H1 (cell line): ENCODE measurements around the gene RAB6D. TPM values are rescaled to one million over a fixed set of nuclear protein-coding genes. Genes with fewer than 3 reads are reported as not detected.

ENCODE experiments used
- CTCF ChIA-PET: fragments of 300-600 bp; sonication (Branson Sonifier 250); formaldehyde crosslinking; loops from one replicate; lab custom pipeline; 2021; ENCODE audit not compliant: partially characterized antibody; lab: Charles Lee
- POLR2A ChIA-PET: fragments of 300-600 bp; sonication (Branson Sonifier 250); formaldehyde crosslinking; loops from one replicate; lab custom pipeline; 2021; ENCODE audit warnings: inconsistent platforms; ENCODE audit not compliant: partially characterized antibody; lab: Charles Lee
- DNase-seq, 2 experiments: peaks; one replicate each; pipeline versions ENCODE4 v3.0.0 to v3.0.0-alpha.2; 2010 to 2022; ENCODE audit warnings: low spot score in 2 of 2, low read depth in 1 of 2, mixed read lengths in 1 of 2
- FAIRE-seq: peaks from 2 replicates; lab custom pipeline; 2011; peaks lifted over from hg19 to GRCh38; lab: Jason Lieb, UNC
- H2AFZ ChIP-seq: 2 replicates; pipeline ENCODE4 v1.8.1; 2012; ENCODE audit warnings: low read length, inconsistent platforms
- H2AK5ac ChIP-seq: 2 replicates; pipeline ENCODE4 v1.6.1; 2013; ENCODE audit warnings: low read depth, low read length
- H2BK120ac ChIP-seq: replicated peaks from 2 replicates; pipeline ENCODE3; 2013; ENCODE audit warnings: low read depth, low read length, inconsistent platforms
- H2BK12ac ChIP-seq: 2 replicates; pipeline ENCODE4 v1.6.1; 2013; ENCODE audit warnings: low read depth, low read length
- H2BK15ac ChIP-seq: 2 replicates; pipeline ENCODE4 v1.6.1; 2013; ENCODE audit warnings: low read length
- H2BK20ac ChIP-seq: 2 replicates; pipeline ENCODE4 v1.6.1; 2013; ENCODE audit warnings: low read length
- H2BK5ac ChIP-seq: 2 replicates; pipeline ENCODE4 v1.6.1; 2013; ENCODE audit warnings: low read depth, low read length
- H3K14ac ChIP-seq: 2 replicates; pipeline ENCODE4 v1.6.1; 2013; ENCODE audit warnings: inconsistent platforms; ENCODE audit not compliant: insufficient read length
- H3K18ac ChIP-seq: 2 replicates; pipeline ENCODE4 v1.6.1; 2013; ENCODE audit warnings: low read length; ENCODE audit errors: extremely low read depth
- H3K23ac ChIP-seq: 2 replicates; pipeline ENCODE4 v1.6.1; 2013; ENCODE audit warnings: inconsistent platforms; ENCODE audit not compliant: insufficient read length
- H3K23me2 ChIP-seq: 2 replicates; pipeline ENCODE4 v1.6.1; 2013; ENCODE audit warnings: low read depth, low read length
- H3K27ac ChIP-seq: 2 replicates; pipeline ENCODE4 v1.6.1; 2011; ENCODE audit warnings: low read depth, low read length, inconsistent platforms
- H3K27me3 ChIP-seq, 4 experiments: replicated peaks in 1 of 4; 1 replicate in 1 of 4; 2 replicates in 3 of 4; pipeline versions ENCODE4 v1.6.1 to v1.8.1; 2011 to 2013; ENCODE audit warnings: low read length in 3 of 4, mild to moderate bottlenecking in 3 of 4, inconsistent platforms in 2 of 4, mixed read lengths in 2 of 4, moderate library complexity in 1 of 4; ENCODE audit not compliant: control insufficient read depth in 3 of 4, insufficient read depth in 3 of 4; ENCODE audit errors: extremely low read depth in 1 of 4
- H3K36me3 ChIP-seq, 4 experiments: 2 replicates each; pipeline versions ENCODE4 v1.6.1 to v1.8.1; 2011 to 2013; ENCODE audit warnings: mild to moderate bottlenecking in 4 of 4, low read length in 3 of 4, moderate library complexity in 2 of 4, control low read depth in 1 of 4, inconsistent platforms in 1 of 4; ENCODE audit not compliant: insufficient read depth in 4 of 4, control insufficient read depth in 2 of 4
- H3K4ac ChIP-seq: replicated peaks from 2 replicates; pipeline ENCODE3; 2013; ENCODE audit warnings: low read length, low read depth, mixed read lengths, inconsistent platforms; ENCODE audit not compliant: insufficient read length
- H3K4me1 ChIP-seq, 4 experiments: replicated peaks in 1 of 4; 1 replicate in 1 of 4; 2 replicates in 3 of 4; pipeline versions ENCODE4 v1.6.1 to v1.8.1; 2011 to 2013; ENCODE audit warnings: low read length in 3 of 4, inconsistent platforms in 2 of 4, mixed read lengths in 1 of 4; ENCODE audit not compliant: insufficient read depth in 4 of 4, control insufficient read depth in 3 of 4
- H3K4me2 ChIP-seq, 2 experiments: 2 replicates each; pipeline versions ENCODE4 v1.6.1 to v1.8.1; 2011 to 2013; ENCODE audit warnings: low read depth in 2 of 2, low read length in 2 of 2, control low read depth in 1 of 2, inconsistent platforms in 1 of 2, mild to moderate bottlenecking in 1 of 2; ENCODE audit not compliant: insufficient read depth in 1 of 2
- H3K4me3 ChIP-seq, 4 experiments: fragments of 200-600, 300-600 bp in 1 of 4; sonication (generic), shearing (Covaris generic), sonication (Bioruptor Twin) in 1 of 4; 2 replicates each; pipeline versions ENCODE4 v1.5.1 to v1.8.1; 2011 to 2016; ENCODE audit warnings: low read length in 4 of 4, low read depth in 3 of 4, control low read depth in 2 of 4, inconsistent platforms in 2 of 4, mild to moderate bottlenecking in 2 of 4, mixed read lengths in 1 of 4, moderate library complexity in 1 of 4; ENCODE audit not compliant: insufficient read depth in 2 of 4; ENCODE audit errors: extremely low read depth in 1 of 4
- H3K56ac ChIP-seq: replicated peaks from 2 replicates; pipeline ENCODE3; 2013; ENCODE audit warnings: low read depth, mild to moderate bottlenecking, mixed read lengths, low read length, inconsistent platforms; ENCODE audit not compliant: insufficient read length
- H3K79me1 ChIP-seq: 2 replicates; pipeline ENCODE4 v1.6.1; 2013; ENCODE audit warnings: low read depth, low read length, control low read depth
- H3K79me2 ChIP-seq, 2 experiments: 2 replicates each; pipeline versions ENCODE4 v1.6.1 to v1.8.1; 2012 to 2013; ENCODE audit warnings: low read length in 2 of 2, mild to moderate bottlenecking in 2 of 2, inconsistent platforms in 1 of 2; ENCODE audit not compliant: insufficient read depth in 2 of 2, control insufficient read depth in 1 of 2
- H3K9ac ChIP-seq, 4 experiments: replicated peaks in 1 of 4; 1 replicate in 1 of 4; 2 replicates in 3 of 4; pipeline versions ENCODE4 v1.6.1 to v1.8.1; 2011 to 2013; ENCODE audit warnings: low read depth in 3 of 4, low read length in 3 of 4, control low read depth in 2 of 4, mild to moderate bottlenecking in 2 of 4, moderate library complexity in 2 of 4, inconsistent platforms in 1 of 4; ENCODE audit errors: extremely low read depth in 1 of 4
- H3K9me3 ChIP-seq, 2 experiments: 2 replicates each; pipeline versions ENCODE4 v1.6.1 to v1.8.1; 2012 to 2013; ENCODE audit warnings: mild to moderate bottlenecking in 2 of 2, moderate library complexity in 2 of 2, control low read depth in 1 of 2, inconsistent platforms in 1 of 2, low read depth in 1 of 2, low read length in 1 of 2, mixed read lengths in 1 of 2; ENCODE audit not compliant: insufficient read depth in 2 of 2
- H4K20me1 ChIP-seq, 2 experiments: replicated peaks in 1 of 2; 2 replicates each; pipeline versions ENCODE3 to v1.8.1; 2011 to 2013; ENCODE audit warnings: inconsistent platforms in 2 of 2, low read length in 2 of 2, mild to moderate bottlenecking in 1 of 2; ENCODE audit not compliant: insufficient read depth in 2 of 2, control insufficient read depth in 1 of 2
- H4K5ac ChIP-seq: 2 replicates; pipeline ENCODE4 v1.6.1; 2013; ENCODE audit warnings: low read length, low read depth, mixed read lengths, inconsistent platforms; ENCODE audit not compliant: insufficient read length
- H4K8ac ChIP-seq: 2 replicates; pipeline ENCODE4 v1.8.0; 2013; ENCODE audit warnings: mild to moderate bottlenecking, moderate library complexity, low read length, inconsistent platforms; ENCODE audit not compliant: insufficient read depth; ENCODE audit errors: extremely low read depth
- H4K91ac ChIP-seq: replicated peaks from 2 replicates; pipeline ENCODE3; 2013; ENCODE audit warnings: low read length, mixed read lengths, inconsistent platforms; ENCODE audit not compliant: insufficient read length
- CEBPB ChIP-seq: IDR thresholded peaks from 2 replicates; pipeline ENCODE4 v1.6.1; 2012; ENCODE audit warnings: low read depth, low read length
- CHD2 ChIP-seq: IDR thresholded peaks from 2 replicates; pipeline ENCODE4 v1.6.1; 2012; ENCODE audit warnings: low read length, improper control_type of control experiment
- FOSL1 ChIP-seq: IDR thresholded peaks from 2 replicates; pipeline ENCODE4 v1.6.1; 2011; ENCODE audit warnings: mild to moderate bottlenecking, low read depth, low read length, moderate library complexity; ENCODE audit not compliant: insufficient read depth
- JUN ChIP-seq: IDR thresholded peaks from 2 replicates; pipeline ENCODE4 v1.6.1; 2011; ENCODE audit warnings: low read depth, mild to moderate bottlenecking, improper control_type of control experiment, low read length
- MAX ChIP-seq: IDR thresholded peaks from 2 replicates; pipeline ENCODE4 v1.6.1; 2012; ENCODE audit warnings: inconsistent platforms
- POU5F1 ChIP-seq: IDR thresholded peaks from 2 replicates; pipeline ENCODE4 v1.6.1; 2011; ENCODE audit warnings: low read depth, mild to moderate bottlenecking, low read length, moderate library complexity
- SP2 ChIP-seq: IDR thresholded peaks from 2 replicates; pipeline ENCODE4 v1.6.1; 2012; ENCODE audit warnings: mild to moderate bottlenecking, low read length, inconsistent platforms
- WGBS, 2 experiments: shearing (Covaris generic) in 1 of 2; methylation state at CpG; one replicate each; pipeline versions ENCODE4 v1.1.6 to v1.1.7; 2013 to 2015; ENCODE audit warnings: low lambda C conversion rate in 2 of 2, mixed read lengths in 2 of 2, inconsistent platforms in 1 of 2, low coverage in 1 of 2, missing lambda C conversion rate in 1 of 2; ENCODE audit not compliant: insufficient replicate concordance in 2 of 2, insufficient coverage in 1 of 2, insufficient read length in 1 of 2; ENCODE audit errors: extremely low coverage in 1 of 2, missing lambda C conversion rate in 1 of 2; 5-methylcytosine and 5-hydroxymethylcytosine counted together
- polyA plus RNA-seq, 7 experiments: library from polyadenylated mRNA; depleted of rRNA in 3 of 7; stranded (reverse) in 5 of 7; unstranded in 2 of 7; fragments of >200 nt in 5 of 7; fragments of 200-250 nt in 2 of 7; gene quantifications; 1 replicate in 5 of 7; 2 replicates in 1 of 7; 4 replicates in 1 of 7; pipeline versions ENCODE4 v1.2.1 to v1.2.3, GENCODE V29; 2011 to 2013; ENCODE audit warnings: missing spikeins in 2 of 7, mixed read lengths in 2 of 7
- total RNA-seq: library from RNA; stranded (reverse); fragmentation: NEBNext Ultra II Directional; extraction: Animal tissue kit (Norgen Biotek cat#: 25700); gene quantifications from 2 replicates; pipeline ENCODE4 v1.2.1, GENCODE V29; 2021

The RAB6D gene
- total and polyA plus RNA-seq, 2 of the 8 experiments (the other 6 are each of a cell fraction or from before 2014, with no cell fraction given), result 0.05 to 0.22 TPM

- Histone ChIP-seq H3K27ac (no peak overlapping the region), H2BK12ac (no peak overlapping the region), H3K9ac (no peak overlapping the region), H2BK20ac (no peak overlapping the region), H3K9me3 (no peaks in the 10 kb centered on the region), H3K79me2 (no peaks in the 10 kb centered on the region), H3K27me3 (peaks cover 0 to 3% (median 1%) of the 10 kb centered on the region in 4 experiments; a peak in 5 of 7 replicates), H3K23me2 (peaks cover 4% of the 10 kb centered on the region; the same call in 1 of the 2 replicates), H4K5ac (no peak overlapping the region), H3K23ac (no peak overlapping the region), H2BK5ac (no peak overlapping the region), H4K20me1 (no peaks in the 10 kb centered on the region), H4K8ac (no peak overlapping the region), H3K4me1 (no peaks in the 10 kb centered on the region; a peak in 1 of 7 replicates), H3K79me1 (no peaks in the 10 kb centered on the region), H3K18ac (no peak overlapping the region), H3K56ac (no peak overlapping the region), H3K4me3 (no peak overlapping the region), H2AK5ac (no peak overlapping the region), H4K91ac (no peak overlapping the region), H3K14ac (no peak overlapping the region), H3K36me3 (no peaks in the 10 kb centered on the region), H2BK120ac (no peak overlapping the region), H3K4me2 (no peak overlapping the region), H2BK15ac (no peak overlapping the region), H3K4ac (no peak overlapping the region), H2AFZ (no peak overlapping the region)
- DNase-seq, result no peak
- no peak for FAIRE-seq
- ChIA-PET CTCF (no interaction called here), POLR2A (no interaction called here)
- 97% methylated on average over 10 of the region's 10 CpGs; no CpG with 5 or more reads in 1 of the 2 experiments for WGBS, 2 experiments
- no peak for TF ChIP-seq CEBPB
- no peak for TF ChIP-seq POU5F1
- no peak for TF ChIP-seq MAX
- no peak for TF ChIP-seq FOSL1
- no peak for TF ChIP-seq JUN
- no peak for TF ChIP-seq CHD2
- no peak for TF ChIP-seq SP2
These were observed 25.7 kb upstream of the RAB6D start for GRCh38 chr2:131389657-131390056.
